ENCODE measurements around the gene CYYR1.
"Not testable (repeated sequence)": the region's sequence is repeated elsewhere in the genome, so short reads cannot be mapped to it uniquely, and the experiment has no call there.

CYYR1 gene

DNA sequence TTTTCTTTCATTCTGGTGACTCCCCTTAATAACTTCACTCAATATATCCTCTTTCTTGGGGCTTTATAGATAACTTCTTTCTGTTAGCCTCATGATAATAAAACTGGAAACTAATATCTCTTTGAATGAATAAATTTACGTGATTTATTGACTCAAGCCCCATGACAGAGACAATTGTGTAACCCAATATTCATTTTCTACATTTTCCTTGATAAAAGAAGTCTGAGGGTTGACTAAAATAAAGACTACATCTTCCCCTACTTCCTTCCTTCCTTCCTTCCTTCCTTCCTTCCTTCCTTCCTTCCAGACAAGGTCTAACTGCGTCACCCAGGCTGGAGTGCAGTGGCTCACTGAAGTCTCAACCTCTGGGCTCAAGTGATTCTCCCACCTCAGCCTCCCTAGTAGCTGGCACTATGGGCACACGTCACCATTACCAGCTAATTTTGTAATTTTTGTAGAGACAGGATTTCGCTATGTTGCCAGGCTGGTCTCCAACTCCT is 85.1 kb downstream of the CYYR1 start:
- DNase-seq: no peak

DNA sequence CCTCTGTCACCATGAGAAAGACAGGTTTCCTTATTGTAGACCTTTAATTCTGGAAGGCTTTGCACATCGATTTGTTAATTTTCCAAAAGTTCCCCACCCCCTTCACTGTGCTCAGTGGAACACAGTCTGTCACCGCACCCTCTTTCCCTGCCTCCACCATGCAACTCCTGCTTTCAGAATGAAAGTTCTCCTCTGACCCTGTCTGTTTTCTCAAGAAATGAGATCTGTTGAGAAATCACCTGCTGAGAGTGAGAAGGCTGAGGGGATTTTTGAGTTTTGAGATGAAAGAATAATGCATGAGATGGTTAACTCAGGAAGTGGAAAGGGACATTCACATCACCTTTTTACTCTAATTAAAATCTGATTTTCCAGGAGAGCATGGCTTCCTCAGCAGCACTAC is 99.6 kb downstream of the CYYR1 start:
- no peak for DNase-seq

DNA sequence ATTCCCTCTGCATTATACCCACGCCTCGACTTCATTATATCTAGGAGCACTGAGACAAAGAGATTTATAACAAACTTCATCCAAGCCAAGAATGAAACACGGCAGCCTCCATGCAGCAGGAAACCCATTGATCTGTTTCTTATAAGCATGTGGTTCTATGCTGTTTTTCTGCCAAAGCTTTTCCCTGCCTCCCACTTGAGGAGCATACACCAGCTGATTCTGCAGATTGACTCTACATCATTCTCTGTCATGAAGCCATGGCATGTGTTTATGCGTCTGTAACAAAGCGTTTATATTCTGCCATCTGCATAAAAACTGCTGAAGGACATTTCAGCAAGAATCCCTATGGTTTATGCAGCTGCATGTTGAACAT is 102.0 kb downstream of the CYYR1 start:
- peak; percentile 85 to 87 for DNase-seq

DNA sequence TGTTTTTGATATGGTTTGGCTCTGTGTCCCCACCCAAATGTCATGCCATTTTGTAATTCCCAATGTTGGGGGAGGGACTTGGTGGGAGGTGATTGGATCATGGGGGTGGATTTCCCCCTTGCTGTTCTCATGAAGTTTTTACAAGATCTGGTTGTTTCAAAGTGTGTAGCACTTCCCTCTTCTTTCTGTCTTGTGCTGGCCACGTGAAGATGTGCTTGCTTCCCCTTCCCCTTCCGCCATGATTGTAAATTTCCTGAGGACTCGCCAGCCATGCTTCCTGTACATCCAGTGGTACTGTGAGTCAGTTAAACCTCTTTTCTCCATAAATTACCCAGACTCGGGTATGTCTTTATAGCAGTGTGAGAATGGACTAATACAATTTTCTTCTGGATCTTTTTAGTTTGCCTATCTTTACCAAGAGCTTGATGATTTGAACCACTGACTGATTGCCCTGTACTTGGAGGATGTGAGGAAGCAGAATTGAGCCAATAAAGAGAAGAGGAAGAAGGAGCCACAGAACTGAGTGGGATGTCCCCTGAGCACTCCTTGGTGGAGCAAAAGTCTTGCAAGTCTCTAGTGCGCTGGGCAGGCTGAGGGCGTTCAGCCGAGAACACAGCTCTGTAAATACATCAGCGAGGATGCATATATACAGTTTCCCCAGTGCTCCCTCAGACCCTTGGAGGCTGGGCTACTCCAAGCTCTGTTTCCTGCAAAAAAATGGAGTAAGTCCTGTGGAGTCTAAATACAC is 102.6 kb downstream of the CYYR1 start:
- DNase-seq: no peak

DNA sequence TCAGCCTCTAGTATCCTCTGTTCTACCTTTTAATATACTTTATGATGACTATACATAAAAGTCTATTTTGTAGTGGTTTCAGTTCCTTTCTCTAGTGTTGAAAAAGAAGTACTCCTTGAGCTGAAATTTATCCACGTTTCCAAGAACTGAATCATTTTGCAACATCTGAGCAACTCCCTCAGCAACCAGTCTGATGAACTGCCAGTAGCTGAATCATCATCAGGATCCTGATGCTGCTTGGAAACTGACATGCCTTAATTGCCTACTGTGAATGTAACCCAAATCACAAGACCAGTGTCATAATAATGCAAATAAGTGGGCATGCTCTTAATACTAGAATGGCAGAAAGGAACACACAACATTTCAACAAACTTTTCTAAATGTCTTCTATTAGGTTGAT is 103.3 kb downstream of the CYYR1 start:
- DNase-seq: peak; percentile 68 to 74

DNA sequence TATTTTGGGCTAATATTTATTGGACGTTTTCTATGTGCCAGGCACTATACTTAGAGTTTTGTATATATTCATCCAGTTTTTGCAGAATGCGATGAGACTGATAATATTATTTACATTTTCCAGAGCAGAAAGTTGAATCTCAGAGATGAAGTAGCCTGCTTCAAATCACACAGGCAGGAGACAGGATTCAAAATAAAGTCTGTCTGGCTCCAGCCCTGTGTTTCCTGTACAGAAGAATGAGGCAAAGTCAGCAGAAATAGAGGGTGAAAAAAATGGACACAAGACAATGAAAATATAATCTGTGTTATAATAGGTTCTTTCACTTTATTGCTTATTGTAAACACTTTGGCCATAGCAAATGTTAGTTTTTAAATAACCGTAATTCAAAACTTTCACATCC is 107.2 kb downstream of the CYYR1 start:
- DNase-seq: no peak

DNA sequence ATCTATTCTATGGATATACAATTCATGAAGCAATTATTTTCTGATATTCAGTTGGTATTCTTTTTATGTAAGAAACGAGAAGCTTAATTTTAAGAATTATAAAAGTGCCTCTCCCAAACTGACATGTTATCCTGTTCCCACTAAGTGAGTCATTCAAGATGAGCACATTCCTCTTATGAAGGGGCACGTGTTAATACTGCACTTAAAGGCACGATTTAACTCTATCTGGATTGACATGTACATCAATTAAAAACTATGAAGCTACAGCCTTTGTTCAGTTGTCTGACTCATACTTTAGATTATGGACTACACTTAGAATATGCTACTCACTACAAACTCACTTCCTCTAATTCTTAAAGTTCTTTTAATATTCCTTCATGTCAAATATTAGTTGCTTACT is 111.6 kb downstream of the CYYR1 start:
- no peak for DNase-seq

DNA sequence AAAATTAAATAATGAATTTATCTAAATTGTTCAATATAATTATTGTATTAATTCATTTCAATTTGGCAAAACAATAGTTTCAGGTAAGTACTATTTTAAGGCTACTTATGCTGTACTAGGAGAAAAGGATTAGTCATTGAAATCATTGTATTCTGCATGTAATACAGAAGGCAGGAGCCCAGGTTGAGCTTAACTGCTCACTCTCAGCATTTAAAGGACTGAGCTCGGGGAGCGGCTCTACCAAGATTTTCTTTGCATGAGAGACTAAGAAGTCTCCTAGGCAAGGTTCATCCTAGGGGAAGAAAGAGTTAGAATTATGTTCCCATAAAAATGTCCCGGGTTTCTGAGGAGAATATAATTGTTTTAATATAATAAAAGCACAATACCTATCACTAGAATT is 112.5 kb downstream of the CYYR1 start:
- DNase-seq: no peak

DNA sequence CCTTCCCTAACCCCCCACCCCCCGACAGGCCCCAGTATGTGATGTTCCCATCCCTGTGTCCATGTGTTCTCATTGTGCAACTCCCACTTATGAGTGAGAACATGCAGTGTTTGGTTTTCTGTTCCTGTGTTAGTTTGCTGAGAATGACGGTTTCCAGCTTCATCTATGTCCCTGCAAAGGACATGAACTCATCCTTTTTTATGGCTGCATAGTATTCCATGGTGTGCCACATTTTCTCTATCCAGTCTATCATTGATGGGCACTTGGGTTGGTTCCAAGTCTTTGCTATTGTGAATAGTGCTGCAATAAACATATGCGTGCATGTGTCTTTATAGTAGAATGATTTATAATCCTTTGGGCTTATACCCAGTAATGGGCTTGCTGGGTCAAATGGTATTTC is 114.2 kb downstream of the CYYR1 start:
- DNase-seq: not testable (repeated sequence)

DNA sequence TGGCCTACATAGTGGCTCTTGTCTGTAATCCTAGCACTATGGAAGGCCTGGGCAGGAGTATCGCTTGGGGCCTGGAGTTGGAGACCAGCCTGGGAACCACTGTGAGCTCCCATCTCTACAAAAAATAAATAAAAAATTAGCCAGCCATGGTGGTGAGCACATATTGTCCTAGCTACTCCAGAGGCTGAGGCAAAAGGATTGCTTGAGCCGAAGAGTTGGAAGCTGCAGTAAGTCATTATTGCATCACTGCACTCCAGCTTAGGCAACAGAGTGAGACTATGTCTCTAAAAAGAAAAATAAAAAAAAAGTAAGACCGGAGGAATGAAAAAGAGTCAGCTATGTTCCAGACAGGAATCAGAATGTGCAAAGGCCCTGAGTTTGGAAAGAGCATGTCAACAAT is 115.3 kb downstream of the CYYR1 start:
- DNase-seq: no peak

DNA sequence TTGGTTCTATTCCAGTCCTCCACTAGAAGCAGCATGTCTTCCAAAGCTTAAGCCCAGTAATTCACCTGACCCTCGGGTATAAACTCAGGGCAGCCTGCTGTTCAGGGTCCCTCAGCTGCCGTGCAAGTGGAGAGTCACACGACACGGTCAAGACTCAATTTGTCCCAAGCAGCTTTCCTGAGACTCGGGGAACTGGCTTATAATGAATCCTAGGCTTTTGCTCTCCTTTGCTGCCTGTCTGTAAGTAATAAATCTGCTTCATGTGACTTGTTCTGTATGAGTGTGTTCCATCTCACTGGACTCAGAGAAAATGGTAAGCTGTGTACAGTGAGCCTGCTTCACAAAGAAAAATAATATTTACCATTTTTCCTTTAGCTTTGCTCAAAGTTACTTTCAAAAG is 119.8 kb downstream of the CYYR1 start:
- DNase-seq: no peak

DNA sequence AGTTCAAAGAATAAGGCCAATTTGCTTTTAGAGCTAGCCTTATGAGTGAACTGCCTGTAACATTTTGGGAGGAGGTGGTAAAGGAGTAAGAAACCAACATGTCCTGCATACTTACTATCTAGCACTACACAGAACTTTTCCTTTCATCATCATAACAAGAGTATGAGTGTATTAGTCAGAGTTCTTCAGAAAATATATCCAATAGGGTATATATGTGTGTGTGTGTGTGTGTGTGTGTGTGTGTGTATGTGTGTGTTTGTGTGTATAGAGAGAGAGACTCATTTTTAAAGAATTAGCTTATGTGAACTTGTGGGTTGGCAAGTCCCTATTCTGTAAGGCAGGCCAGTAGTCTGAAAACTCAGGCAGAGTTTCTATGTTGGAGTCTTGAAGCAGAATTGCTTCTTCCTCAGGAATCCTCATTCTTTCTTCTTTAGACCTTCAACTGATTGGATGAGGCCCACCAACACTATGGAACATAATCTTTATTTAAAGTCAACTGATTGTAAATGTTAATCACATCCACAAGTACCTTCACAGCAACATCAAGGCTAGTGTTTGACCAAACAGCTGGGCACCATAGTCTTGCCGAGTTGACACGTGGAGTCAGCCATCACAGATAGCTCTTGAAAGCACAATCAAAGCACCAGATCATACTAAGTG is 121.9 kb downstream of the CYYR1 start:
- no peak for DNase-seq

DNA sequence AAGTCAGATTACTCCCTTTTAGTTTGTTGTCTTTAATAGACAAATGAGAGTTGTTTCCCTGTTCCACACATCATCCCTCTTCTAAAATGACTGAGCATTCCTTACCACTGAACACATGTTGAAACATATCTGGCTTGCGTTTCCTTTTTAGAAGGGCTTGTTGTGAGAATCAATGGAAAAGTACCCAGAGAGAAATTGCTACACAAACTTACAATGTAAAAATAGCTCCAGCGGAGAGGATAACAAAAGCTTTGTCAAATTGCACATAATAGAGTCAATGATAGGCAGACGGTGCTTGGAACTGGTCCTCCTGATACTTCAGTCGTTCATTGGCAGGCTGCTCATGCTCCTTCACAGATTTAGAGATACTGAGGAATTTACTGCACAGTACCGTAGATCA is 123.9 kb downstream of the CYYR1 start:
- no peak for DNase-seq

DNA sequence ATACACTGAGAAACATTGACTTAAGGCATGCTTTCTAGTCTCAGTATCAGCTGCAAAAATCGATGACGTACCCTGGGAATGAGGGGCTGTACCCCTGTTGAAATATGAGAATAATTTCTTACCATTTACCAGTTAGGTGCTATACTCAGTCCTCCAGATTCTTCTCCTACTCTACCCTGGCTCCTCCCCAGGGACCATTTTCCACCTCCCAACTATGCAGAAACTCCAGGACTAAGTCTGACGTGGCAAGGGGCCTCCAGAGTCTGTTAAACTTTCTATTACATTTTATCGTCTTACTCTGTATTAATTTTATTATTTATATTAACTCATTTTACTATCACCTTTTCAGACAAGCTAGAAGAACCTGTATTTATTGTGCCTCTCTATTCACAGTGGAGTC is 124.3 kb downstream of the CYYR1 start:
- DNase-seq: no peak

DNA sequence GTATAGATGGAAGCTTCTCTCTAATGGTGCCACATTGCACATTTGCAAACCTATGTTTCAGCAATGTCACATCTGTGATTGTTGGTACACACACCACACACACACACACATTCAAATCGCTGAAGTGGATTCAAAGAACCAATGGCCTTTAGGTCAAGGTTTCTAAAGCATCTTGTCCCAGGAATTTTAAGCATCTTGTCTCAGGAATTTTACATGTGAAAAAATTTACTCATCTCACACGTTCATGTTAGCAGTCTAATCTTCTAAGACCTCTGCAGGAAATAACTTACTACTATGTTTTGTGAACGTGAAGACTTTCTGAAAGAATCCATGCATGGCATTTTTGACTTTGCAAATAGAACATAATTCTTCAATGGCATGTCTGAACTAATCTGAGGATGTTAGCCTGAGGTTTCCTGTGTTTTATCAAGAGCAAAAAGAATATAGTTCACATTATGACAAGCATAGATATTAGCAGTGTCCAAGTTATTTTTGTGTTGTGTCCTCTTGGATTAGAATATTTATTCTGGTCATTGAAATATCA is 125.1 kb downstream of the CYYR1 start:
- DNase-seq: no peak

DNA sequence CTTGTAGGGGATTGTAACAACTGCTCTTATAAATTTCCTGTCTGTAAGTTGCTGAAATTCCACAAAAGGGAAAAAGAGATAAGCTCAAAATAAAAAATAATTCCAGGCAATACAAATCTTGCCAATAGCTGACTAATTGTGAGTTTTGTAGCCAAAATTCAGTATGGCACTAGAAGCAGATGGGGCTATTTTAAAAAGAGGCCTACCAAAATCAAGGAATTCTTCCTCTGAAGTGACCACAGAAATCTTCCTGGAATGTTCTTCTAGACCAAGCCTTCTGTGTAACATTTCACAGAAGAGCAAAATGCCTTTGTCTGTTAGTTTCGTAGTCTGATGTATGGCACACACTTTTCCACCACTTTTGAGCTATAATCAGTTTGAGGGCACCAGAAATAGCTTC is 127.6 kb downstream of the CYYR1 start:
- DNase-seq: peak in 1 of 2 experiments; percentile 28

DNA sequence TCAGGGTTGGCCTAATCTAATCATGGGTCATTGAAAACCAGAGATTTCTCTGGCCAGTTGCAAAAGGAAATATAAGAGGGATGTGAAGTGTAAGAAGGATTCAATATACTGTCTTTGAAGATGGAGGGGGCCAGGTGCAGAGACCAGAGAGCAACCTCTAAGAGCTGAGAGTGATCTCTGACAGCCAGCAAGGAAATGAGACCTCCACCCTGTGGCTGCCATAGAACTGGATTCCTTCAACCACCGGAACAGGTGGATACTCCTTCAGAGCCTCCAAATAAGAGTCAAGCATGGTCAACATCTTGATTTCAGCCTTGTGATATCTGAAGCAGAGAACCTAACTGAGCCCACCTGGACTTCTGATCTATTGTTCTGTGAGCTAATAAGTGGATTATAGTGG is 128.4 kb downstream of the CYYR1 start:
- no peak for DNase-seq

DNA sequence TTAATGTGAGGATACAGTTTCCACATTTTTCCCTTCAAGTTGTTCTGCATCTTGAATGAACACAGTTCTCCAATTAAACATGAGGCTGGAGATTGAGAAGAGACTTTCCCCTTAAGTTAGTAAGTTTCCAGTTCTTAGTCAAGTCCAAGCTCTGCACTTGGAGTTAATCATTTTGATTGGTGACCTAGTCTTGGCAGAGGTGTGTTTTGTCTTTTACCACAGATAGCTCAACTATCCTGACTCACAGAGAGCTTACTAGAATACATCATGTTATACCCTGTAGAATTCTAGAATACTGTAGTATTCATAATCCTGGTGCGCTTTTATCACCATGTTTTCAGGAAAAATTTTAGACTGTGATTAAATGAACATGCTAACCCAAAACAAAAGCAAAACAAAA is 129.2 kb downstream of the CYYR1 start:
- DNase-seq: no peak

DNA sequence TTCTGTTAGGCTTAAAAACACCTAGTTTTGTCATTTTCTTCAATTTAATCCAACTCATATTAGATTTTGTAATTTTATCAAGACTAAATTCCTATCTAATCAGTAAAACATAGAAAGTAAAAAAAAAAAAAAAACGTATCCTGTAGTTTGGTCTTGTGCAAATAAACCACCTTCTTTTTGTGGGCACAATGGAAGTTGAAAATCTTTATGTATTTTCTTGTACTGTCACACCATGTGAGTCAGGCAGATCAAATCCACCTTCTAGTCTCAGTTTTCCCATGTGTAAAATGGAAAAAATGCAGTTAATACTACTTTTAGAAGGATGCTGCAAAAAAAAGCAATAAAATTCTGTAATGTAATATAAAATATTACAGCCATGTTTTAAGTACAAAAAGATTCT is 129.8 kb downstream of the CYYR1 start:
- no peak for DNase-seq

DNA sequence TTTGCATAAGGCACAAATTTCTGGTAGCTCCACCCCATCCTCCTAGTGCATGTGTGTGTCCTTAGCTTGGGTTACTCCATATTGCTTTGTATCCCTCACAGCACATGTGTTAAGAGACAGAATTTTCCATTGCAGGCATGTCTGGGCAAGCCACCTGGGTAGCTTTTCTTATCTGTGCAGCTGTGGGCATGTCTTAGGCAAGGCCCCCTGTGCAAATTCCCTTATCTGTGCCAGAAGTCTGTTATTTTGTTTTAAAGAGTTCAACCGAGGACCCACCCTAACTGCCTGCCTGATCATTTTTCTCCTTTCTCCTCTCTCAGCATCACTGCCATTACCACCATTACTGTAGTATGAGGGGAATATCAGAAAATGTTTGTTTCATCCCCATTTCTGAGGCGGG is 131.9 kb downstream of the CYYR1 start:
- no peak for DNase-seq

DNA sequence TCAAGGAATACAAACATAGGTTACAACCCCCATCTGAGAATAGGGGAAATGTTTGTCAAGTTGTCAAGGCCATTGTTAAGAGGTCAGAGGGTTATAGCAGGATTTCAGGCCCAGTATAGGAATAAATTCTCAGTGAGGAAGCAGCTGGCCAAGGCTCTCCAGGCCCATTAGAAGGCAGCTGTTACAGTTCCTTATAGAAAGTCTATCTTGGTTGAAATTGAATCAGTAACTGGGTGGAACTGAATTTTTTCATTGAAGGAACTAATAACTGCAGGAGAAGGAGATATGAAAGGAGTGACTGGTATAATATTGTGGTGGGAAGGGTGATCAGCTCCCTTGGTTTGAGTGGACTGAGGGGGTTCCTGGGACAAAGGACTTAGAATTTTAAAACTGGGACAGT is 134.1 kb downstream of the CYYR1 start:
- DNase-seq: no peak

DNA sequence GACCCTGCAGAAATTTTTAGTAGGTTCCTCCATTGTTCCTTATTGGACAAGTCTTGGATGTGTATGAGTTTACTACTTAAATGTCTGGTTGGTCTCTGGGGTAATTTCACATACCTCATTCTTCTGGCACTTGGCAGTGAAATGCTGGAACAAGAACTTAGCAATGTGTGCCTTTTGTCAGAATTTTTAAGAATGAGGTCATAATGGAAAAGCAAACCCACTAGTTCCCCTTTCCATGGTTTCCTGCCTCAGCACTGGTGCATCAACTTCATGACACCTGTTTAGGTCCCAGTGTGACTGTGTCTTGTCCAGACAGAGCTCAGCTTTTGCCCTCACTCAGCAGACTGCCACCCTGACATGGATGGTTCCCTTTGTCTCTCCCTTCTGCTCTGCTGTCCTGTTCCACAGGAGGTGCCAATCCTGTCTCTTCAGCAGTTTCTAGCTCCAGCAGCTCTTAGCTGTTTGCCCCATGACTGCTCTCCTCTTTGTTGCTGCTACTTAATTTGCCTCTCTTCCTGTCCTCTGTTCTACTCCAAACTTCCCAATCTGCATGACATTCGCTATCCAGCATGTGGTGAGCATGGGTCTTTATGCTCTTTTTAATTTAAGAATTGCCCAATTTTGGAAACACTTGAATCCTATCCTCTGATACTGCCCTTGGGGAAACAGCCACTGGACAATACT is 135.6 kb downstream of the CYYR1 start:
- peak in 1 of 2 experiments; percentile 7 for DNase-seq

DNA sequence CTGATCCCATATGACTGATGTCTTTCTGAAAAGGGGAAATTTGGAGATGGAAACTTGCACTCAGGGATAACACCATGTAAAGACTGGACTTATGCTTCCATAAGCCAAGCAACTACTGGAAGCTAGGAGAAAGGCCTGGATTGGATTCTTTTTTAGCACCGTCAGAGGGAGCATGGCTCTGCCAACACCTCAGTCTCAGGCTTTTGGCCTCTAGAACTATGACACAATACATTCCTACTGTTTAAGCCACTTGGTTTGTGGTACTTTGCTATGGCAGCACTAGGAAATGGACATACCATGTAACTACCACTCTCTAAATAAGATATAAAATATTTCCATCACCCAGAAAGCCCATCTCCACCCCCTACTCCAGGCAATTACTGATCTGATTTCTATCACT is 139.7 kb downstream of the CYYR1 start:
- no peak for DNase-seq

DNA sequence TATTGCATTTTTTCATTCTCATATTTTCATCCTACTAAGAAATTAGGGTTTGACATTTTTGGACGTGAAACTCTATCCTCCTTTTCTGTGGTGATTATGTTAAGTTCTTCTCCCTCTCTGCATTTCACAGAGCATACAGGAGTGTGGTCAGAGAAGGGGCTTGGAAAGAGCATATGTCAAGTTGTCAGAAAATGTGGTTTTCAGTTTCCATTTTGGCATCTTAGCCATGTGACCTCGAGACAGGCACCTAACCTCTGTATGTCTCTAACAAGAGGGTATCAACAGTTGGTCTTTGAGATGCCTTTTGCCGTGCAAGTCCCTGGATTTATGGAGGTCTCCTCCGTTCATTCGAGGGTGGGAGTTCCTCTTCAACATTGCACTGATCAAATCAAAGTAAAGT is 140.7 kb downstream of the CYYR1 start:
- no peak for DNase-seq

Measured in NCI-H446 (cell line).